Stomach (tissue), 4 donors: ENCODE results near the gene RAD9A.

Source experiments
- POLR2A ChIP-seq, 4 donors: fragments of 450-650 bp; IDR thresholded peaks; one replicate each; pipeline ENCODE4 v1.6.1; 2016; ENCODE audit warnings: antibody characterized with exemption in 4 of 4, control low read depth in 2 of 4, mild to moderate bottlenecking in 1 of 4, moderate library complexity in 1 of 4
- TF ChIP-seq, protein P1 (sequence below), 7 experiments: fragments of 450-650 bp in 4 of 7; fragments of 200-600 bp in 3 of 7; sonication (generic) in 3 of 7; IDR thresholded peaks; one replicate each; pipeline ENCODE4 v1.5.1; 2016 to 2019; ENCODE audit warnings: antibody characterized with exemption in 7 of 7, control low read depth in 2 of 7, mild to moderate bottlenecking in 1 of 7

- no peak for TF ChIP-seq POLR2A (IDR thresholded peaks at IDR 0.05)
- TF ChIP-seq, protein P1, sequence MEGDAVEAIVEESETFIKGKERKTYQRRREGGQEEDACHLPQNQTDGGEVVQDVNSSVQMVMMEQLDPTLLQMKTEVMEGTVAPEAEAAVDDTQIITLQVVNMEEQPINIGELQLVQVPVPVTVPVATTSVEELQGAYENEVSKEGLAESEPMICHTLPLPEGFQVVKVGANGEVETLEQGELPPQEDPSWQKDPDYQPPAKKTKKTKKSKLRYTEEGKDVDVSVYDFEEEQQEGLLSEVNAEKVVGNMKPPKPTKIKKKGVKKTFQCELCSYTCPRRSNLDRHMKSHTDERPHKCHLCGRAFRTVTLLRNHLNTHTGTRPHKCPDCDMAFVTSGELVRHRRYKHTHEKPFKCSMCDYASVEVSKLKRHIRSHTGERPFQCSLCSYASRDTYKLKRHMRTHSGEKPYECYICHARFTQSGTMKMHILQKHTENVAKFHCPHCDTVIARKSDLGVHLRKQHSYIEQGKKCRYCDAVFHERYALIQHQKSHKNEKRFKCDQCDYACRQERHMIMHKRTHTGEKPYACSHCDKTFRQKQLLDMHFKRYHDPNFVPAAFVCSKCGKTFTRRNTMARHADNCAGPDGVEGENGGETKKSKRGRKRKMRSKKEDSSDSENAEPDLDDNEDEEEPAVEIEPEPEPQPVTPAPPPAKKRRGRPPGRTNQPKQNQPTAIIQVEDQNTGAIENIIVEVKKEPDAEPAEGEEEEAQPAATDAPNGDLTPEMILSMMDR (IDR thresholded peaks at IDR 0.05), result no peak
These were observed 42.8 kb upstream of the RAD9A start for GRCh38 chr11:67349036-67349435.
